Measurements from ENCODE around the gene LRGUK. TPM values are rescaled to one million over a fixed set of nuclear protein-coding genes. Genes with fewer than 3 reads are reported as not detected.
"Not testable (repeated sequence)": the region's sequence is repeated elsewhere in the genome, so short reads cannot be mapped to it uniquely, and the experiment has no call there.

LRGUK gene
- total RNA-seq = 0.32 and 0.43 TPM in 2 replicates

- no peak for TF ChIP-seq CTCF (IDR thresholded peaks at IDR 0.05; ENCODE audit: insufficient read depth, low read depth, low read length)
- peak; percentile 76 for DNase-seq (ENCODE audit: low read depth)
Measured at GRCh38 chr7:134126966-134127848, at the start of gene LRGUK. LRGUK (plus strand) TSS chr7:134127340; CDS start chr7:134127368, 28 bp downstream.

GRCh38 chr7:134077560-134077959 is 49.6 kb upstream of the LRGUK start:
- not testable (repeated sequence) for H3K4me3 ChIP-seq (ENCODE audit: low read depth, low read length); DNase-seq (ENCODE audit: low read depth)

More at GRCh38 chr7:134126966-134127848, at the start of gene LRGUK:
- peak within 1 kb of the TSS; percentile 64 for H3K4me3 ChIP-seq (ENCODE audit: low read depth, low read length)

GRCh38 chr7:134078991-134079390 is 48.1 kb upstream of the LRGUK start:
- DNase-seq (ENCODE audit: low read depth) = no peak
- H3K4me3 ChIP-seq (ENCODE audit: low read depth, low read length) = no peak overlapping the region
- no peak for TF ChIP-seq CTCF (IDR thresholded peaks at IDR 0.05; ENCODE audit: insufficient read depth, low read depth, low read length)

DNA sequence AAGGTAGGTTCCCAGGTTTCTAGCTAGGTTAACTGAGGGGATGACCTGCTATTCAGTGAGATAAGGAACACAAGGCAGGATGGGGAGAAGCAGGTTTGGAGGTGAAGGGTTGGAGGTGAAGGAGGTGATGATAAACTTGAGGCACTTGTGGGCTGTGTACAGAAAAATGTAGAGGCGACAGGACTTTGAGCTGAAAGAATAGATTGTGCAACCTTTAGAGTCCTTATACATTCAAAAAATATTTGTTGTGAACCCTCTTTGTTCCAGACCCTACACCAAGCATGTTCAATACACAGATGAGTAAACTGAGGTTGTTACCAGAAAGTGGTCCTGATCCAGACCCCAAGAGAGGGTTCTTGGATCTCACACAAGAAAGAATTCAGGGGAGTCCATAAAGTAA is 45.4 kb upstream of the LRGUK start:
- TF ChIP-seq CTCF (IDR thresholded peaks at IDR 0.05; ENCODE audit: insufficient read depth, low read depth, low read length) = no peak
- H3K4me3 ChIP-seq (ENCODE audit: low read depth, low read length) = no peak overlapping the region

GRCh38 chr7:134083766-134084487 is 43.2 kb upstream of the LRGUK start:
- no peak overlapping the region for H3K4me3 ChIP-seq (ENCODE audit: low read depth, low read length)
- peak; percentile 46 for DNase-seq (ENCODE audit: low read depth)
- no peak for TF ChIP-seq CTCF (IDR thresholded peaks at IDR 0.05; ENCODE audit: insufficient read depth, low read depth, low read length)

More for the DNA sequence above, 45.4 kb upstream of the LRGUK start:
- no peak for DNase-seq (ENCODE audit: low read depth)

DNA sequence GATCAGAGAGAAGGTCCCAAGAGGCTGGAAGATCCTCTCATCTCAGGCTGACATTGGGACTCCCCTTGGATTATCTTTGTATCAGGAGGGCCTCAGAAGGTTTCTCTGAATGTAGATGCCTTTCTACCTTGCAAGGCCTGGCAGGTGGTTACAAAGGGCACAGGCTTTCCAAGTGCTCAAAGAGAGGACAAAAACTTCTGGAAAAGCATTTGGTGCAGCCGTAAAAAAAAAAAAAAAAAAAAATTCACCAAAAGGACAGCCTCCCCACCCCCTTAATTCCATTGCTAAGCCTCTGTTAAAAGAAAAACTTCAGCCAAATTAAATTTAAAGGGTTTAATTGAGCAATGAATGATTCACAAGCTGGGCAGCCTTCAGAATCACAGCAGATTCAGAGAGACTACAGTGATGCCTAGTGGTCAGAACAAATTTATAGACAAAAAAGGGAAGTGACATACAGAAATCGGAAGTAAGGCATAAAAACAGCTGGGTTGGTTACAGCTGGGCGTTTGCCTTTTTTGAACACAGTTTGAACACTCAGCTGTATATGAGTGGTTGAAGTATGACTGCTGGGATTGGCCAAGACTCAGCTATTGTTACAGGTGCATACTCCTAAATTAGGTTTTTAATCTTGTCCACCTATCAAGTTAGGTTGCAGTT is 42.5 kb upstream of the LRGUK start:
- H3K4me3 ChIP-seq (ENCODE audit: low read depth, low read length) = no peak overlapping the region
- no peak for TF ChIP-seq CTCF (IDR thresholded peaks at IDR 0.05; ENCODE audit: insufficient read depth, low read depth, low read length)
- DNase-seq (ENCODE audit: low read depth) = no peak

GRCh38 chr7:134085311-134085710 is 41.8 kb upstream of the LRGUK start:
- TF ChIP-seq CTCF (IDR thresholded peaks at IDR 0.05; ENCODE audit: insufficient read depth, low read depth, low read length) = no peak
- no peak overlapping the region for H3K4me3 ChIP-seq (ENCODE audit: low read depth, low read length)
- DNase-seq (ENCODE audit: low read depth) = no peak
